ENCODE results near the gene OR9Q1.

- TF ChIP-seq EZH2 (IDR thresholded peaks at IDR 0.05; ENCODE audit: low read length, unreplicated experiment), result no peak
- TF ChIP-seq CTCF (conservative IDR thresholded peaks at IDR 0.05; ENCODE audit: low read depth, low read length), result no peak
- TF ChIP-seq EZH2phosphoT487 (IDR thresholded peaks at IDR 0.05; ENCODE audit: borderline replicate concordance, low read length), result no peak
Observed at GRCh38 chr11:57979532-57980079, 44.1 kb upstream of the OR9Q1 start.
